Ovary (tissue), 3 donors: ENCODE measurements around the gene TNP2.

Experiments
- CTCF ChIP-seq, 3 donors: fragments of 450-650 bp in 2 of 3; fragments of 200-600 bp in 1 of 3; IDR thresholded peaks; one replicate each; pipeline versions ENCODE4 v1.5.1 to v1.8.0; 2016 to 2022; ENCODE audit warnings: antibody characterized with exemption in 3 of 3, mild to moderate bottlenecking in 1 of 3
- EP300 ChIP-seq: sonication (generic); formaldehyde crosslinking; IDR thresholded peaks from one replicate; pipeline ENCODE4 v1.6.1; 2017; ENCODE audit warnings: antibody characterized with exemption
- POLR2A ChIP-seq: fragments of 450-650 bp; IDR thresholded peaks from one replicate; pipeline ENCODE4 v1.6.1; 2017; ENCODE audit warnings: antibody characterized with exemption, mild to moderate bottlenecking, moderate library complexity
- donor health status: DM: no; HTN: no; CAD: no.

- TF ChIP-seq CTCF (IDR thresholded peaks at IDR 0.05) = no peak
- TF ChIP-seq POLR2A = no peak
- no peak for TF ChIP-seq EP300
These were observed 11.7 kb upstream of the TNP2 start, which contains the start of gene PRM1 for GRCh38 chr16:11280616-11281522.
